NB4 (cell line): ENCODE data around the gene KAZN.

Experiments
- CTCF ChIP-seq: IDR thresholded peaks from one replicate; pipeline ENCODE4 v1.5.1; 2012; ENCODE audit warnings: low read depth, low read length
- MYC ChIP-seq: IDR thresholded peaks from 2 replicates; pipeline ENCODE4 v1.6.1; 2011; ENCODE audit warnings: low read depth, low read length
- POLR2A ChIP-seq: IDR thresholded peaks from 2 replicates; pipeline ENCODE4 v1.6.1; 2011; ENCODE audit warnings: mild to moderate bottlenecking; ENCODE audit not compliant: insufficient read length; ENCODE audit errors: extremely low read depth
- TF ChIP-seq, protein P1 (sequence below): IDR thresholded peaks from 2 replicates; pipeline ENCODE4 v1.6.1; 2011; ENCODE audit warnings: low read depth, low read length

GRCh38 chr1:15155191-15155590 is 556.7 kb downstream of the KAZN start:
- TF ChIP-seq CTCF: no peak
- TF ChIP-seq, protein P1, sequence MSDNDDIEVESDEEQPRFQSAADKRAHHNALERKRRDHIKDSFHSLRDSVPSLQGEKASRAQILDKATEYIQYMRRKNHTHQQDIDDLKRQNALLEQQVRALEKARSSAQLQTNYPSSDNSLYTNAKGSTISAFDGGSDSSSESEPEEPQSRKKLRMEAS: no peak
- no peak for TF ChIP-seq MYC
- TF ChIP-seq POLR2A: no peak
